Urothelium cell line (cell line): ENCODE results near the gene GLMP.
A peak's percentile ranks its signal among the peaks of the same experiment; 100 is the strongest.

Experiments
- DNase-seq: peaks from one replicate; pipeline ENCODE4 v3.0.0; 2011; ENCODE audit warnings: low spot score, mixed read lengths
- FAIRE-seq: peaks from 2 replicates; lab custom pipeline; 2011; peaks lifted over from hg19 to GRCh38; lab: Jason Lieb, UNC

GLMP gene

GRCh38 chr1:156286061-156286460 is 9.4 kb downstream of the GLMP start:
- DNase-seq (no peak), FAIRE-seq (no peak)

- FAIRE-seq (no peak), DNase-seq (no peak)
Measured at GRCh38 chr1:156285437-156285836, 10.0 kb downstream of the GLMP start.

GRCh38 chr1:156284757-156285156 is 10.7 kb downstream of the GLMP start:
- FAIRE-seq = no peak
- no peak for DNase-seq

- DNase-seq = no peak
- FAIRE-seq = no peak
Measured at GRCh38 chr1:156284112-156284511, 11.4 kb downstream of the GLMP start, which contains the start of gene TMEM79. TMEM79 (plus strand) TSS chr1:156284325; CDS start chr1:156285227, 902 bp downstream.

DNA sequence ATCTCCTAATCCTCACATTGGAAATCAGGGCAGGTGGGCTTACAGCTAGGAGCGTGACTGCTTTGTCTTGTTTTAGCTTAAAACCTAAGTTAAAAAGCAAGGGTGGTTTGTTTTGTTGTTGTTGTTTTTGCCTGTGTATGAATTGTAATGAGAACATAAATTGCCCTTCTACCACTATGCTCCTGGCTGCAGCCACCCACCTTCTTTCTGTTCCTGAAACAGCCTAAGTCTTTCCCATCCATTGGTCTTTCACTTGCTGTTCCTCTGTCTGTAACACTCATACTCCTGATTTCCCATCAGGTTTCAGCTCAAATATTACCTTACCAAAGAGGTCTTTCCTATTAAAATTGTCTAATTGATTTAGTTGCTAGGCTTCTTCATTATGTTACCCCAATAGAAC is 12.0 kb downstream of the GLMP start:
- DNase-seq (no peak), FAIRE-seq (no peak)

DNA sequence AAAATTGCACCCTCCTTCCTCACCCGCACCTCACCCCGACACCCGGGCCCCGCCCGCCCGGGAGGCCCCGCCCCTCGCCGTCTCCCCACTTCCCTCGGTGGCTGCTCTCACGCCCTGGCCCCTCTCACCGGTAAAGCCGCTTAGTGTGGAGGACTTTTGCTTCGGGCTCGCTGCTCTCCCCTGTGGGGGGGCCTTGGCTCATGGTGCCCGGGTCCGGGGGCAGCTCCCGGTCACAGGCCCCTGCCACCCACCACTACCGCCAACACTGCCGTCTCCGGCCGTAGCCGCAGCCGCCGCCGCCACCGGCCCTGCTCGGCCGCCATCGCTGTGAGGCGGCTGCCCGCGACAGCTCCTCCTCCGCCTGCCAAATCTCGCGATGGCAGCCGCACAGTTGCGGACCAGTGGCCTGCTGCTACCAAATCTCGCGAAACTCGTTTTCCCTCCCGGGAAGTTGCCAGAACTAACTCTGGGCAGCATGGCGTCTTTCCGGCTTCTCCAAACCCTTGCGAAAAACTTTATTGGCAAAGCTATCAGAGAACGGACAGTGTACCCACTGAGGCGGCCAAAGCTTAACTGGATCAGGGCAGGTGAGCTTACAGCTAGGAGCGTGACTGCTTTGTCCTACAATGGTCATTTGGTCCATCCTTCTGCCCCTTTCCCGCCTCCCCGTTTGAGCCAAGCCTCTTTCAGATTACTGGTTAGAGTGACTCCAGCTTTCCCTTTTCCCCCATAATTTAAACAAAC is 12.8 kb downstream of the GLMP start, which contains the start of gene SMG5:
Gene SMG5, minus strand, starts transcription at position 347 of the 744 bp plus-strand sequence. Its CDS starts 145 bp downstream, at position 202.
- peak; percentile 91 for FAIRE-seq

GRCh38 chr1:156281693-156282478 is 13.6 kb downstream of the GLMP start:
- DNase-seq (peak; percentile 28), FAIRE-seq (no peak)

More for the DNA sequence above, 12.8 kb downstream of the GLMP start, which contains the start of gene SMG5:
- peak; percentile 99 for DNase-seq

DNA sequence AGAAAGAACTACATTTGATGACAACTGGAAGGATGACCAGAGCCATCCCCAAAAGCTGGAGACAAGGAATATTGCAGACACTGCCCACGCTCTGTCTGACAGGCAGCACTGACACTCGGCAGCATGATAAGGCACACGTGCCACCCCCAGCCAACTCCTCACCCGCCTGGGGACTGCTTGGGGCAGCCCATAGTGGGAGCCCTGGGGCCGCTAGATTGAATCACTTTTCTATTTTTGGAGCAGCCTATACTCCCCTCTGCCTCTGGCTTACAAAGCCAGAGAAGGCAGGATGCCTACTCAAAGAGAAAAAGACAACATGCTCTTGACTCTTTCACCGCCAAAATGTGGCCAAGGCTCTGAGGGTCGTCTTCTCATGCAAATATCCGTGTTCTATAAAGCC is 14.2 kb downstream of the GLMP start:
- FAIRE-seq (no peak), DNase-seq (no peak)

- FAIRE-seq (no peak), DNase-seq (no peak)
Measured at GRCh38 chr1:156279837-156280236, 15.6 kb downstream of the GLMP start.

- DNase-seq (no peak), FAIRE-seq (no peak)
Measured at GRCh38 chr1:156276966-156277381, 18.5 kb downstream of the GLMP start.

DNA sequence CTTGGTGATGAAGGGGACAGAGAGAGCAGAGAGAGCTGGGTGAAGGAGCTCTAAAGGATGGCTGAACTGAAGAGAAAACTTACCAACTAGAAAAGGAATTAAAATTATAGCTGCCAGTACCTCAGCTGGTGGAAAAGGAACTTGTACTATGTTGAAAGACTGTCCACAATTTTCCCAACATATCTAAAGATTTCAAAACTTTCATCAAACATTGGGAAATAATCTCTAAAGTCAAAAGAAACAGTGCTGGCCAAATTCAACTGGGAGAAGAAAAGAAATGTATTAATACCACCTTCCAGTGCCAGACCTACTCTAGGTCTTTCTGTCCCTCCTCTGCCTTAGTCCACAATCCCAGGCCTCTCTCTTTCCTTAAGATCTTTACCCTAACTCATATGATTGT is 18.9 kb downstream of the GLMP start:
- FAIRE-seq (no peak), DNase-seq (no peak)

GRCh38 chr1:156270314-156270713 is 25.2 kb downstream of the GLMP start:
- no peak for FAIRE-seq
- DNase-seq = no peak

DNA sequence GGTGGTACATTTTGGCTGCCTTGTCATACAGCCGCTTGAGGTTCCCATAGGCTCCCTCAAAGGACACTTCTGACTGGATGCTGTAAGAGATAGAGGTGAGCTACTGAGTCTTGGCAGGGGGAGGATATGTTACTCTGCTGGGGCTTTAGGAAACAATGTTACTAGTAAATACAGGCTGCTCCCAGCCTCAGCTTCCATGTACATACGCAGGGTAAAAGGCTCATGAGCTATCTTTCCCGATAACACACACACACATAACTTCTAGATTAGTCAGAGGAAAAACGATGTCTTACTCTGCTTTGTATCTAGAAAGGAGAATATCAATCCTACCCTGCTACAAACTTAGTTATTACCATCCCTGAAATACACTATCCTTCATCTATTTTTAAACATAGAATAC is 27.1 kb downstream of the GLMP start:
- FAIRE-seq = no peak

DNA sequence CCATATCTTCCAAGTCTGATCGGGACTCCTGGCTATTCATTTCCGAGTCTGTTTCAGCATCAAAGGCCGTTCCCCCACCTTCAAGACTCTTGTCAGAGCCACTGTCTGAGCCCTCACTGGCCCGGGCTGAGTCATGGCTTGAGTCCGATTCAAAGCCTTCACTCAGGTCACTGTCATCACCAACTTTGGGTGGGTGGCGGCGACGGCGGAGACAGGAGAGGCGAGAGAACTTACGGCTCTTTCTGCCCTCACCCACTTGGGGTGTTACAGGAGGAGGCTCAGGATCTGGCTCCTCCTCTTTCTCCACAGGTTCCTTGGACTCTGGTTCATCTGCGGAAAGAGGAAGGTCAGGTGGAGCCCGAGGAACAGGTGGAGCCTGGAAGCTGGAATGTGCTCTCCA is 29.4 kb downstream of the GLMP start:
- FAIRE-seq = no peak
- no peak for DNase-seq

More for the DNA sequence above, 27.1 kb downstream of the GLMP start:
- no peak for DNase-seq

GRCh38 chr1:156263288-156263655 is 32.2 kb downstream of the GLMP start:
- DNase-seq (no peak), FAIRE-seq (no peak)

GRCh38 chr1:156262461-156263287 is 32.8 kb downstream of the GLMP start:
- DNase-seq = peak; percentile 62

GRCh38 chr1:156260896-156261295 is 34.6 kb downstream of the GLMP start:
- DNase-seq = no peak
- FAIRE-seq = no peak

More at GRCh38 chr1:156262461-156263287, 32.8 kb downstream of the GLMP start:
- FAIRE-seq = peak; percentile 35

GRCh38 chr1:156259805-156260204 is 35.7 kb downstream of the GLMP start:
- FAIRE-seq (no peak), DNase-seq (no peak)

GRCh38 chr1:156258859-156259258 is 36.6 kb downstream of the GLMP start:
- no peak for FAIRE-seq
- DNase-seq = no peak

DNA sequence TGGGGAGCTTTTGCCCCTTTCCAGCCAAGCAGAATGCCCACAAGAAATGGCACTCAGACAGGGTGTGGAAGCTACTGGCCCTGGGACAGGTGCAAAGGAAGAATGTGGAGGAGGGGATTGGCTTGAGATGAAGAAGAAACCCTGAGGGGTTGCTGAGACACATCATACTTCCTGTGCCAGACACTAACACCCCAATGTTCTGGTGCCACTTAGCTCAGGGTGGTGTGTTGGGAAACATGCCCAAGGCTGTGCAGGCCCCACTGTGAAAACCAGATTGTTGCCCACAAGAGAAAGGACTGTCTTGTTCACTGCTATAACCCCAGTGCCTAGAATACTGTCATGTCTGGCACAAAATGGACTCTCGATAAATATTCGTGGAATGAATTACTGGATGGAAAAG is 37.8 kb downstream of the GLMP start:
- no peak for DNase-seq
- no peak for FAIRE-seq

GRCh38 chr1:156253634-156254033 is 41.8 kb downstream of the GLMP start:
- DNase-seq (no peak), FAIRE-seq (no peak)
